ENCODE results near the gene BTNL8. TPM values are rescaled to one million over a fixed set of nuclear protein-coding genes. Genes with fewer than 3 reads are reported as not detected.
A peak's percentile ranks its signal among the peaks of the same experiment; 100 is the strongest.

Gene BTNL8
- total RNA-seq, 1 donor from 2014 or later = 4.5 TPM

DNA sequence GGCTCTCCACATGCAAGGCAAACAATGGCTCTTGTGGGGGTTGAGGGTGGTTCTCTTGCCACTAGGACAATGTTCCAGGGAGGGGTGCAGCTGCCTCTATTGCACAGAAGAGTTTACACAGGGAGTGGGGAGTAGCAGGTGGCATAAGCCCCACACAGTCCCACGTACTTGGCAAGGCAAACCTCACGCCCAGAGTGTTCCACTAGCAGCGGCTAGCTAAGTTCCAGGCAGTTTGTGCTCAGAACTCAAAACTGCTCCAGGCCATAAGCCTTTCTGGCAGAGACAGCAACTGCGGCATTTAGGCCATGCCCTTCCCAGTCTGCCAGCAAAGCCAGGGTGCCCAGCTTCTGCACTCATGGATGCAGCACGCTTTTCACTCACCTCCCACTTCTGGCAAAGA lies 60.7 kb downstream of the BTNL8 start:
- ATAC-seq (peak; percentile 74), DNase-seq (no peak)
- H3K4me3 ChIP-seq = no peak overlapping the region
- no peaks in the 10 kb centered on the region for H3K9me3 ChIP-seq
- H3K36me3 ChIP-seq = no peaks in the 10 kb centered on the region
- intact Hi-C loops (cut with DNase I) = no loop called here
- no peak for TF ChIP-seq CTCF (IDR thresholded peaks at IDR 0.05)
- no peak overlapping the region for H3K27ac ChIP-seq
- H3K4me1 ChIP-seq = no peaks in the 10 kb centered on the region
- no peaks in the 10 kb centered on the region for H3K27me3 ChIP-seq

GRCh38 chr5:180960209-180960608 lies 61.2 kb downstream of the BTNL8 start:
- H3K4me3 ChIP-seq = no peak overlapping the region
- no peak overlapping the region for H3K27ac ChIP-seq
- H3K27me3 ChIP-seq = no peaks in the 10 kb centered on the region
- H3K4me1 ChIP-seq = no peaks in the 10 kb centered on the region
- H3K9me3 ChIP-seq = no peaks in the 10 kb centered on the region
- intact Hi-C loops (cut with DNase I) = no loop called here
- TF ChIP-seq CTCF (IDR thresholded peaks at IDR 0.05) = no peak
- ATAC-seq = no peak
- DNase-seq = no peak
- no peaks in the 10 kb centered on the region for H3K36me3 ChIP-seq

DNA sequence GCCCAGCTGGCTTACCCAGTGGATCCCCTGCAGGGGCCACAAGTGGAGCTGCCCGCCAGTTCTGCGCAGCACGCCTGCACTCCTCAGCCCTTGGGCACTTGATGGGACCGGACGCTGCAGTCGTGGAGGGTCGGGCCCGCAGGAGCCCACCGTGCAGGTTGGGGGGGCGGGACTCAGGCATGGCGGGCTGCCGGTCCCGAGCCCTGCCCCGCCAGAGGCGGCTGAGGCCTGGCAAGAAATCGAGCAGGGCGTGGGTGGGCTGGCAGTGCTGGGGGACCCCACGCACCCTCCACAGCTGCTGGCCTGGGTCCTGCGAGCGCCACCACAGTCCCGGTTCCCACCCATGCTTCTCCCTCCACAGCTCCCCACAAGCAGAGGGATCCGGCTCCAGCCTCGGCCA lies 70.4 kb downstream of the BTNL8 start:
- TF ChIP-seq CTCF (IDR thresholded peaks at IDR 0.05) = no peak
- H3K9me3 ChIP-seq = no peaks in the 10 kb centered on the region
- ATAC-seq = no peak
- intact Hi-C loops (cut with DNase I) = no loop called here
- no peaks in the 10 kb centered on the region for H3K4me1 ChIP-seq
- no peak overlapping the region for H3K4me3 ChIP-seq
- no peaks in the 10 kb centered on the region for H3K27me3 ChIP-seq
- no peaks in the 10 kb centered on the region for H3K36me3 ChIP-seq
- no peak for DNase-seq
- no peak overlapping the region for H3K27ac ChIP-seq

- DNase-seq = no peak
- no peaks in the 10 kb centered on the region for H3K9me3 ChIP-seq
- no peaks in the 10 kb centered on the region for H3K36me3 ChIP-seq
- no peak for ATAC-seq
- TF ChIP-seq CTCF (IDR thresholded peaks at IDR 0.05) = no peak
- intact Hi-C loops (cut with DNase I) = no loop called here
- H3K27me3 ChIP-seq = no peaks in the 10 kb centered on the region
- no peak overlapping the region for H3K27ac ChIP-seq
- no peaks in the 10 kb centered on the region for H3K4me1 ChIP-seq
- no peak overlapping the region for H3K4me3 ChIP-seq
These were observed 71.4 kb downstream of the BTNL8 start for GRCh38 chr5:180970336-180970735.

DNA sequence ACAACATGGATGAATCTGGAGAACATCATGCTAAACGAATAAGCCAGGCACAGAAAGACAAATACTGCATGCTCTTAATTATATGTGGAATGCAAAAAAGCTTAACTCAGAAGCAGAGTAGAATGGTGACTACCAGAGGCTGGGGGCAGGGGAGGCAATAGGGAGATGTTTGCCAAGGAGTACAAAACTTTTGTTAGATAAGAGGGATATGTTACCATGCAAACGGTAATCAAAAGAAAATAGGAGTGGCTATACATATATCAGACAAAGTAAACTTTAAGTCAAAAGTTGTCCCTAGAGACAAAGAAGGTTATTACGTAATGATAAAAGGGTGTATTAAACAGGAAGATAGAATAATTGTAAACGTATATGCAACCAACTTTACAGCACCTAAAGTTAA lies 71.9 kb downstream of the BTNL8 start:
- no peaks in the 10 kb centered on the region for H3K27me3 ChIP-seq
- intact Hi-C loops (cut with DNase I) = no loop called here
- DNase-seq (no peak), ATAC-seq (no peak)
- H3K27ac ChIP-seq = no peak overlapping the region
- no peaks in the 10 kb centered on the region for H3K4me1 ChIP-seq
- H3K9me3 ChIP-seq = no peaks in the 10 kb centered on the region
- no peak for TF ChIP-seq CTCF (IDR thresholded peaks at IDR 0.05)
- H3K36me3 ChIP-seq = no peaks in the 10 kb centered on the region
- H3K4me3 ChIP-seq = no peak overlapping the region

DNA sequence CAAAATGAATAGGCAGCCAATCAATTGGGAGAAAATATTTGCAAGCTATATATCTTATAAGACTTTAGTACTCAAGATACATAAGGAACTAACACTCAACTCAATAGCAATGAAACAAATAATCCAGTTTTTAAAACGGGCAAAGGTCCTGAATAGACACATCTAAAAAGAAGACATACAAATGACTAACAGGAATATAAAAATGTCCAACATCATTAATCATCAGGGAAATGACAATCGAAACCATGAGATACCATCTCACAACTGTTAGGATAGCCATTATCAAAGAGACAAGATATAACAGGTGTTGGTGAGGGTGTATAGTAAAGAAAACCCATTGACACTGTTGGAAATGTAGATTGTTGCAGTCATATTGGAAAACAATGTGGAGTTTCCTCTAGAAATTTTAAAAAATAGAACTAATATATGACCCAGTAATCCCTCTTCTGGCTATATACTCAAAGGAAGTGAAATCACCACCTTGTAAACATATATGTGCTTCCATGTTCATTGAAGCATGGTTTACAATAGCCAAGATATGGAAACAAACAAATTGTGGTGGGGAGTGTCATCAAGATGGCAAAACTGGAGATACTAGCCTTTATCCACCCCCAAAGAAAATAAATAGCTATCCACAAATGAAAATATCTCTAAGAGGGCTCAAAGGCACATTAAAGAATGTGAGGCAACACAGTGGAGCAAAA lies 75.8 kb downstream of the BTNL8 start:
- Histone ChIP-seq H3K9me3 (no peaks in the 10 kb centered on the region), H3K27ac (no peak overlapping the region), H3K4me1 (peaks cover 3% of the 10 kb centered on the region), H3K4me3 (no peak overlapping the region), H3K36me3 (no peaks in the 10 kb centered on the region), H3K27me3 (no peaks in the 10 kb centered on the region)
- no peak for DNase-seq
- intact Hi-C loops (cut with DNase I) = no loop called here
- no peak for TF ChIP-seq CTCF (IDR thresholded peaks at IDR 0.05)
- no peak for ATAC-seq
